ENCODE data around the gene NPW. TPM values are rescaled to one million over a fixed set of nuclear protein-coding genes. Genes with fewer than 3 reads are reported as not detected.

Gene NPW
- total RNA-seq, 1 experiment from 2014 or later, result 7.1 TPM

DNA sequence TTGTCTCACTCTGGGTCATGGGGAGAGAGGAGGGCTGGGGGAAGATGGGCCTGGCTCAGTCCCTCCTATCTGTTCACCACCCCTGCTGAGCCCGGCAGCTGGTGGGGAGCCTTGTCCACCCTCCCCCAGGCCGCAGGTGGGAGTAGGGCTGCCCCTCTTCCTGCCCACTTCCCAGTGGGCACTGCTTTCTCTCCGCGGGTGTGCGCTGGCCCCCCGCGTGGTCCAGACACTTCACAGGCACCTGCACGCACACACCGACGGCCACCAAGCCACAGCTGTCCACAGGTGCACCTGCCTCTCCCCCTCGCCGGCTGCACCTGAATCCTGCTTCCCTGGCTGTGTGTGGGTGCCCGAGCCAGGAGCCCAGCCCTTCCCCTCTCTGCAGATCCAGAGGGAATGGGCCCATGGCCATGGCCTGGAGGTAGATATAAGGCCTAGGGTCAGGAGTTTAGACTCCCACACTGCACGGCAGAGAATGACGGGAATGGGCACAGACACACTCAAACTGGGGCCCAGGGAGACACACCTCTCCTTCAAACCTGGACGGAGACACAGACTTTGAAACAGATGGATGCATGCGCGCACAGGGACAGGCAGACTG lies 9.1 kb downstream of the NPW start:
- Histone ChIP-seq H4K5ac (ENCODE audit: insufficient read length, low read depth, low read length) (no peak overlapping the region), H3K18ac (ENCODE audit: insufficient read length, low read depth, low read length) (no peak overlapping the region), H3K4me2 (ENCODE audit: insufficient read depth, insufficient read length, low read length) (no peak overlapping the region), H3K27me3 (ENCODE audit: insufficient read depth, low read length) (peaks cover 7% of the 10 kb centered on the region; the same call in 1 of the 2 replicates), H3K56ac (ENCODE audit: insufficient read length, low read depth, low read length) (no peak overlapping the region), H3K23ac (ENCODE audit: insufficient read length, low read depth, low read length) (no peak overlapping the region), H2BK5ac (ENCODE audit: insufficient read length, low read length) (no peak overlapping the region), H3K9me3 (ENCODE audit: control insufficient read depth, low read depth, low read length) (no peaks in the 10 kb centered on the region), H3K23me2 (ENCODE audit: insufficient read length, low read depth, low read length, poor library complexity, severe bottlenecking) (peaks cover 3% of the 10 kb centered on the region), H4K8ac (replicated peaks; ENCODE audit: insufficient read length, low read depth, low read length) (no peak overlapping the region), H3K27ac (ENCODE audit: insufficient read length, low read depth, low read length) (no peak overlapping the region), H3T11ph (ENCODE audit: low read length) (no peak overlapping the region), H3K79me1 (ENCODE audit: insufficient read depth, low read depth, low read length, poor library complexity, severe bottlenecking) (no peaks in the 10 kb centered on the region), H2BK12ac (ENCODE audit: insufficient read length, low read depth, low read length) (no peak overlapping the region), H2BK15ac (ENCODE audit: low read depth, low read length) (no peak overlapping the region), H2BK120ac (ENCODE audit: low read depth, low read length, poor library complexity, severe bottlenecking) (no peak overlapping the region), H4K91ac (ENCODE audit: insufficient read length, low read depth, low read length) (no peak overlapping the region), H3K4me1 (ENCODE audit: insufficient read depth, low read length) (no peaks in the 10 kb centered on the region; the same call in 1 of the 2 replicates), H3K4ac (ENCODE audit: low read depth, low read length) (no peak overlapping the region), H2BK20ac (ENCODE audit: low read depth, low read length, poor library complexity, severe bottlenecking) (no peak overlapping the region), H3K79me2 (ENCODE audit: insufficient read depth, low read length) (no peaks in the 10 kb centered on the region), H3K9ac (ENCODE audit: extremely low read depth, insufficient read length, low read length) (no peak overlapping the region), H2AK5ac (ENCODE audit: insufficient read length, low read length) (no peak overlapping the region), H3K14ac (ENCODE audit: insufficient read depth, low read length) (no peak overlapping the region), H2AFZ (ENCODE audit: low read length) (no peak overlapping the region), H4K20me1 (ENCODE audit: control insufficient read depth, insufficient read depth, insufficient read length) (no peaks in the 10 kb centered on the region)
- H3K4me3 Mint-ChIP-seq, result no peak overlapping the region; a peak in 1 of 5 replicates
- H3K36me3 Mint-ChIP-seq (ENCODE audit: insufficient read depth in 1 of 3, low read depth in 3 of 3), result no peaks in the 10 kb centered on the region
- H3K4me1 Mint-ChIP-seq, result peaks cover 10 to 13% of the 10 kb centered on the region in 2 experiments
- TF ChIP-seq CTCF (conservative IDR thresholded peaks at IDR 0.05), result no peak
- no peak overlapping the region for H3K27ac Mint-ChIP-seq
- no peak for DNase-seq
- peaks cover 31% of the 10 kb centered on the region for H3K27me3 Mint-ChIP-seq (ENCODE audit: low read depth)
- WGBS (ENCODE audit: extremely low coverage, insufficient read length, low lambda C conversion rate), result no CpG with 5 or more reads among the region's 18 CpGs
- no peaks in the 10 kb centered on the region; a peak in 1 of 5 replicates for H3K9me3 Mint-ChIP-seq

All from H9 (cell line).